ENCODE measurements around the gene ZBTB32.

Gene ZBTB32

GRCh38 chr19:35693835-35694599 lies 10.3 kb upstream of the ZBTB32 start:
- TF ChIP-seq CTCF (IDR thresholded peaks at IDR 0.05; ENCODE audit: low read depth, low read length) = peak; percentile 99
- in situ Hi-C loops (cut with HindIII; ENCODE audit: low sequenced_read_pairs) = no loop called here

GRCh38 chr19:35695895-35696422 lies 8.4 kb upstream of the ZBTB32 start:
- no peak overlapping the region for H3K4me3 ChIP-seq (ENCODE audit: low read depth, low read length)
- no peak for TF ChIP-seq CTCF (IDR thresholded peaks at IDR 0.05; ENCODE audit: low read depth, low read length)
- no peak for DNase-seq (ENCODE audit: low read depth, low spot score)
- in situ Hi-C loops (cut with HindIII; ENCODE audit: low sequenced_read_pairs) = no loop called here

More at GRCh38 chr19:35693835-35694599, 10.3 kb upstream of the ZBTB32 start:
- peak; percentile 67 for DNase-seq (ENCODE audit: low read depth, low spot score)
- no peak overlapping the region for H3K4me3 ChIP-seq (ENCODE audit: low read depth, low read length)

- no peak overlapping the region for H3K4me3 ChIP-seq (ENCODE audit: low read depth, low read length)
- DNase-seq (ENCODE audit: low read depth, low spot score) = no peak
- in situ Hi-C loops (cut with HindIII; ENCODE audit: low sequenced_read_pairs) = no loop called here
- TF ChIP-seq CTCF (IDR thresholded peaks at IDR 0.05; ENCODE audit: low read depth, low read length) = no peak
Measured at GRCh38 chr19:35696835-35697234, 7.5 kb upstream of the ZBTB32 start.

DNA sequence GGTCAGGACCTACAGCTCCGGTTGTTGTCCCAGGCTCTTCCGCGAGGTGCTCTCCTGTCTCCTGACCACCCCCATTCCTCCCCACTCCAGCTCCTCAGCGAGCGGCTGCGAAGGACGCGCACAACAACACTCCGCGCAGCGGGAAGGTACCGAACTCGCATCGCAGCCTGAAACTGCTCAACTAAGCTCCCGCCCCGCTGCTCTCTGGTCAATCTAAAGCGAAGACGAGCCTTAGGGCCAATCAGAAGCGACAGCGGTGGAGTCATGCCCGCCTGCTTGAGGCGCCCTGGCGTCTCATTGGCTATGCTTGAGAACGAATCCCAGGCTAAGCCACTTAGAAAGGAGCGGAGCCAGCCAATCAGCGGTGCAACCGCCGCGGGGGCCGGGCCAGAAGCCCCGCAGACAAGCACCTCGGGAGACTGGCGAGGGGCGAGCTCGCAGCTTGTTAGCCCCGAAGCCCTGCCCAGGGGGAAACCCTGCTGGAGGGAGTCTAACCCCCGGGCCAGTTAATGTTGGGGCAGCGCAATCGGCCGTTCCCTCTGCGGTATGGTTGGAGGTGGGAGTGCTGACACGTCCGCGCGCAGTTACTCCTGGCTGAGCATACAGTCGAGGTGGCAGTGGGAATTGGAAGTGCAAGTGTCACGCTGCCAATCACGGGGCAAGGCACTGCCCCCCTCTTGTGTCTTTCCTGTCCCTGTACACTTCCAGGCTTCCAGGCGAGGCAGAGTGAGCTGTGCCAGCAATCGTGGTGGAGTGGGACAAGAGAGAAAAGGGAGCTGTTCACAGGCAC lies 1.9 kb upstream of the ZBTB32 start:
- peak overlapping the region; percentile 54 for H3K4me3 ChIP-seq (ENCODE audit: low read depth, low read length)
- in situ Hi-C loops (cut with HindIII; ENCODE audit: low sequenced_read_pairs) = no loop called here
- DNase-seq (ENCODE audit: low read depth, low spot score) = peak; percentile 98
- TF ChIP-seq CTCF (IDR thresholded peaks at IDR 0.05; ENCODE audit: low read depth, low read length) = no peak

DNA sequence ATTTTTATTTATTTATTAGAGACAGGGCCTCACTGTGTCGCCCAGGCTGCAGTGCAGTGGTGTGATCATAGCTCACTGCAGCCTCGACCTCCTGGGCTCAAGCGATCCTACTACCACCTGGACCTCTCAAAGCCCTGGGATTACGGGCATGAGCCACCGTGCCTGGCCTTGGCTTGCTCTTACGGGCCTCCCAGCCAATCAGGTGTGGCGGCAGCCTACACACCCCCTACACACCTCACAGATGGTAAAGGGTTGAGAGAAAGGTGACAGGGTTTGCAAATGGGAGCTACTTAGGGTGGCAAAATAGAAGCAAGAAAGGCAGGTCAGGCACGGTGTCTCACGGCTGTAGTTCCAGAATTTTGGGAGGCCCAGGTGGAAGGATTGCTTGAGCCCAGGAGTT lies 1.0 kb upstream of the ZBTB32 start:
- no peak for DNase-seq (ENCODE audit: low read depth, low spot score)
- in situ Hi-C loops (cut with HindIII; ENCODE audit: low sequenced_read_pairs) = no loop called here
- TF ChIP-seq CTCF (IDR thresholded peaks at IDR 0.05; ENCODE audit: low read depth, low read length) = no peak
- H3K4me3 ChIP-seq (ENCODE audit: low read depth, low read length) = no peak overlapping the region

- no peak for TF ChIP-seq CTCF (IDR thresholded peaks at IDR 0.05; ENCODE audit: low read depth, low read length)
- in situ Hi-C loops (cut with HindIII; ENCODE audit: low sequenced_read_pairs) = no loop called here
- no peak for DNase-seq (ENCODE audit: low read depth, low spot score)
- H3K4me3 ChIP-seq (ENCODE audit: low read depth, low read length) = no peak overlapping the region
Measured at GRCh38 chr19:35708391-35708790, 4.0 kb downstream of the ZBTB32 start.

All from astrocyte of the spinal cord (primary cell).